ENCODE results near the gene OR6C3. TPM values are rescaled to one million over a fixed set of nuclear protein-coding genes. Genes with fewer than 3 reads are reported as not detected.

OR6C3 gene
- total and polyA plus RNA-seq, 12 donors: not detected

- Histone ChIP-seq H3K4me1 (replicated peaks in 1 of 2) (no peaks in the 10 kb centered on the region), H3K27me3 (no peaks in the 10 kb centered on the region), H3K9me3 (replicated peaks in 1 of 3) (no peaks in the 10 kb centered on the region), H3K4me3 (no peak within 1 kb of the TSS), H3K36me3 (replicated peaks in 1 of 2) (no peaks in the 10 kb centered on the region), H3K27ac (no peak within 1 kb of the TSS)
- DNase-seq: no peak
- no peak for TF ChIP-seq POLR2A (IDR thresholded peaks at IDR 0.05)
- TF ChIP-seq CTCF (IDR thresholded peaks at IDR 0.05): no peak
- WGBS, 4 donors: 83 to 88% (median 84%) methylated on average over 4 of the region's 4 CpGs
- intact Hi-C loops (cut with DNase I): no loop called here
Observed at GRCh38 chr12:55362675-55363074, 32.1 kb downstream of the OR6C3 start, which contains the start of gene OR6C75. Gene OR6C75 (plus strand): TSS chr12:55362975. CDS start chr12:55365111, 2,136 bp downstream.

- intact Hi-C loops (cut with DNase I): no loop called here
- Histone ChIP-seq H3K27ac (no peak overlapping the region), H3K4me3 (no peak overlapping the region), H3K9me3 (replicated peaks in 1 of 3) (no peaks in the 10 kb centered on the region), H3K36me3 (replicated peaks in 1 of 2) (no peaks in the 10 kb centered on the region), H3K4me1 (replicated peaks in 1 of 2) (no peaks in the 10 kb centered on the region), H3K27me3 (no peaks in the 10 kb centered on the region)
- no peak for DNase-seq
- TF ChIP-seq POLR2A (IDR thresholded peaks at IDR 0.05): no peak
- no peak for TF ChIP-seq CTCF (IDR thresholded peaks at IDR 0.05)
- 59 to 80% (median 77%) methylated on average over 3 of the region's 3 CpGs for WGBS, 4 donors
Observed at GRCh38 chr12:55365086-55365485, 34.5 kb downstream of the OR6C3 start.

DNA sequence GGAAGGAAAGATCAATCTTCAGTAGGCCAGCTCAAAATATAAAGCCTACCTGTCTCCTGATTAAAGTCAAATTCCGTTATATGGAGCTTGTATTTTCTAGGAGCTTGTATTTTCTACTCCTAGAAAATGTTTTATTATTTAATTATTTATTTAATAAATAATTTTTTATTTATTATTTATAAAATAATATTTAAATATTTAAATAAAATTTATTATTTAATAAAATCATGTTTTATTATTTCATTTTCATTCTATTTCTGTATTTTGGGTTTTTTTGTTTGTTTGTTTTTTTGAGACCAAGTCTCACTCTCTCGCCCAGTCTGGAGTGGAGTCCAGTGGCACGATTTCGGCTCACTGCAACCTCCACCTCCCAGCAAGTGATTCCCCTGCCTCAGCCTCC is 42.0 kb downstream of the OR6C3 start:
- WGBS, 4 donors: 69 to 82% (median 71%) methylated on average over 4 of the region's 4 CpGs

More for the DNA sequence above, 42.0 kb downstream of the OR6C3 start:
- Histone ChIP-seq H3K36me3 (replicated peaks in 1 of 2) (no peaks in the 10 kb centered on the region), H3K9me3 (replicated peaks in 1 of 3) (no peaks in the 10 kb centered on the region), H3K27me3 (no peaks in the 10 kb centered on the region), H3K27ac (no peak overlapping the region), H3K4me1 (replicated peaks in 1 of 2) (no peaks in the 10 kb centered on the region), H3K4me3 (no peak overlapping the region)
- TF ChIP-seq CTCF (IDR thresholded peaks at IDR 0.05) (no peak), POLR2A (IDR thresholded peaks at IDR 0.05) (no peak)
- no peak for DNase-seq
- intact Hi-C loops (cut with DNase I): no loop called here

Other genes with a start within 250 kb of the OR6C3 start
- gene OR9K2, start 204.3 kb upstream of the OR6C3 start, total RNA-seq: not detected
- not detected for gene OR9K2, start 204.3 kb upstream of the OR6C3 start, polyA plus RNA-seq
- not detected for gene OR10A7, start 109.7 kb upstream of the OR6C3 start, total RNA-seq
- not detected for gene OR10A7, start 109.7 kb upstream of the OR6C3 start, polyA plus RNA-seq
- gene OR6C74, start 86.1 kb upstream of the OR6C3 start, total RNA-seq: 1 to 10 TPM in 1 of 9 donors, not detected in 8; 1.1 TPM
- not detected for gene OR6C74, start 86.1 kb upstream of the OR6C3 start, polyA plus RNA-seq
- gene OR6C6, start 34.2 kb upstream of the OR6C3 start, total RNA-seq: not detected
- gene OR6C6, start 34.2 kb upstream of the OR6C3 start, polyA plus RNA-seq: not detected
- under 1 TPM in 1 of 9 donors, not detected in 8; 0.11 TPM for gene OR6C1, start 16.4 kb upstream of the OR6C3 start, total RNA-seq
- not detected for gene OR6C1, start 16.4 kb upstream of the OR6C3 start, polyA plus RNA-seq
- not detected for gene OR6C75, start 32.2 kb downstream of the OR6C3 start, total RNA-seq
- not detected for gene OR6C75, start 32.2 kb downstream of the OR6C3 start, polyA plus RNA-seq
- not detected for gene OR6C65, start 69.8 kb downstream of the OR6C3 start, total RNA-seq
- gene OR6C65, start 69.8 kb downstream of the OR6C3 start, polyA plus RNA-seq: not detected
- gene OR6C76, start 95.5 kb downstream of the OR6C3 start, total RNA-seq: not detected
- not detected for gene OR6C76, start 95.5 kb downstream of the OR6C3 start, polyA plus RNA-seq
- gene OR6C2, start 113.3 kb downstream of the OR6C3 start, total RNA-seq: not detected
- not detected for gene OR6C2, start 113.3 kb downstream of the OR6C3 start, polyA plus RNA-seq
- not detected for gene OR6C70, start 139.4 kb downstream of the OR6C3 start, total RNA-seq
- not detected for gene OR6C70, start 139.4 kb downstream of the OR6C3 start, polyA plus RNA-seq
- not detected for gene OR6C68, start 161.6 kb downstream of the OR6C3 start, total RNA-seq
- gene OR6C68, start 161.6 kb downstream of the OR6C3 start, polyA plus RNA-seq: not detected
- gene OR6C4, start 218.9 kb downstream of the OR6C3 start, total RNA-seq: not detected
- gene OR6C4, start 218.9 kb downstream of the OR6C3 start, polyA plus RNA-seq: not detected
- not detected for gene OR2AP1, start 241.7 kb downstream of the OR6C3 start, total RNA-seq
- gene OR2AP1, start 241.7 kb downstream of the OR6C3 start, polyA plus RNA-seq: not detected

All from adrenal gland (tissue), 12 donors.